SK-N-SH (cell line): ENCODE results near the gene DEGS1. TPM values are rescaled to one million over a fixed set of nuclear protein-coding genes. Genes with fewer than 3 reads are reported as not detected.

Source experiments
- CTCF ChIA-PET: fragments of 300-600, 350-600 bp; formaldehyde crosslinking; extraction: SDS; loops from one replicate; lab custom pipeline; 2021; lab: Yijun Ruan, JAX
- POLR2A ChIA-PET: fragments of 350-600 bp; sonication (Branson Sonifier 250); formaldehyde crosslinking; extraction: SDS; loops from one replicate; lab custom pipeline; 2020; ENCODE audit warnings: antibody characterized with exemption, inconsistent platforms; lab: Yijun Ruan, JAX
- DNase-seq: peaks from one replicate; pipeline ENCODE4 v3.0.0; 2012
- H2AFZ ChIP-seq: fragments of 200-600 bp; sonication (generic); 2 replicates; pipeline ENCODE4 v1.8.1; 2016; ENCODE audit warnings: antibody characterized with exemption, mild to moderate bottlenecking, low read depth
- H3F3A ChIP-seq: fragments of 200-600 bp; sonication (generic); replicated peaks from 2 replicates; pipeline ENCODE3; 2016; ENCODE audit warnings: antibody characterized with exemption, mild to moderate bottlenecking; ENCODE audit not compliant: insufficient read depth
- H3K27ac ChIP-seq, 2 experiments: fragments of 200-500 bp in 1 of 2; fragments of 200-600 bp in 1 of 2; sonication (Bioruptor generic) in 1 of 2; sonication (generic), shearing (Covaris generic) in 1 of 2; 2 replicates each; pipeline versions ENCODE4 v1.5.1 to v1.6.1; 2014 to 2016; ENCODE audit warnings: low read depth in 2 of 2, inconsistent platforms in 1 of 2, low read length in 1 of 2, mild to moderate bottlenecking in 1 of 2, mixed read lengths in 1 of 2
- H3K27me3 ChIP-seq: fragments of 200-600 bp; sonication (generic), shearing (Covaris generic); 2 replicates; pipeline ENCODE4 v1.6.1; 2016; ENCODE audit warnings: mixed run types; ENCODE audit not compliant: insufficient read depth
- H3K36me3 ChIP-seq, 2 experiments: fragments of 200-500 bp in 1 of 2; fragments of 200-600 bp in 1 of 2; sonication (Bioruptor generic) in 1 of 2; sonication (generic) in 1 of 2; replicated peaks in 1 of 2; 2 replicates each; pipeline versions ENCODE3 to v1.5.1; 2014 to 2016; ENCODE audit warnings: low read length in 1 of 2, mild to moderate bottlenecking in 1 of 2; ENCODE audit not compliant: insufficient read depth in 2 of 2, control insufficient read depth in 1 of 2
- H3K4me1 ChIP-seq, 2 experiments: fragments of 200-500 bp in 1 of 2; fragments of 200-600 bp in 1 of 2; sonication (Bioruptor generic) in 1 of 2; sonication (generic), shearing (Covaris generic) in 1 of 2; 2 replicates each; pipeline versions ENCODE4 v1.5.1 to v1.6.1; 2014 to 2016; ENCODE audit warnings: low read depth in 1 of 2, low read length in 1 of 2, mixed run types in 1 of 2; ENCODE audit not compliant: insufficient read depth in 2 of 2, control insufficient read depth in 1 of 2
- H3K4me2 ChIP-seq: fragments of 200-600 bp; sonication (generic), shearing (Covaris generic); 2 replicates; pipeline ENCODE4 v1.6.1; 2017; ENCODE audit warnings: mixed run types
- H3K4me3 ChIP-seq, 2 experiments: fragments of 200-500 bp in 1 of 2; fragments of 200-600 bp in 1 of 2; sonication (Bioruptor generic) in 1 of 2; sonication (generic), shearing (Covaris generic) in 1 of 2; 2 replicates each; pipeline versions ENCODE4 v1.5.1 to v1.8.1; 2014 to 2016; ENCODE audit warnings: low read depth in 2 of 2, inconsistent platforms in 1 of 2, low read length in 1 of 2, mild to moderate bottlenecking in 1 of 2, mixed read lengths in 1 of 2, moderate library complexity in 1 of 2
- H3K79me2 ChIP-seq: fragments of 200-600 bp; sonication (generic); 2 replicates; pipeline ENCODE4 v1.8.1; 2017; ENCODE audit warnings: mild to moderate bottlenecking; ENCODE audit not compliant: insufficient read depth
- H3K9ac ChIP-seq: fragments of 200-600 bp; sonication (generic); 2 replicates; pipeline ENCODE4 v1.6.1; 2017; ENCODE audit warnings: mixed run types
- H3K9me2 ChIP-seq: fragments of 200-600 bp; sonication (generic); 2 replicates; pipeline ENCODE4 v1.6.1; 2017; ENCODE audit warnings: mixed run types
- H3K9me3 ChIP-seq: fragments of 200-600 bp; sonication (generic); 2 replicates; pipeline ENCODE4 v1.6.1; 2017; ENCODE audit warnings: mixed run types, mild to moderate bottlenecking, moderate library complexity
- H4K20me1 ChIP-seq: fragments of 200-600 bp; sonication (generic); 2 replicates; pipeline ENCODE4 v1.6.1; 2017; ENCODE audit warnings: mild to moderate bottlenecking, mixed run types; ENCODE audit not compliant: insufficient read depth
- FOXJ3 ChIP-seq: sonication (generic); formaldehyde crosslinking; IDR thresholded peaks from 2 replicates; pipeline ENCODE4 v1.5.1; 2020; ENCODE audit warnings: mild to moderate bottlenecking, missing genetic modification reagents
- GABPA ChIP-seq: IDR thresholded peaks from 2 replicates; pipeline ENCODE4 v1.4.0; 2012; ENCODE audit warnings: low read depth, mild to moderate bottlenecking
- GATA2 ChIP-seq: sonication (generic); formaldehyde crosslinking; IDR thresholded peaks from 2 replicates; pipeline ENCODE4 v1.5.0; 2020; ENCODE audit warnings: mild to moderate bottlenecking, missing genetic modification reagents
- RCOR1 ChIP-seq: fragments of 150-350 bp; IDR thresholded peaks from 2 replicates; pipeline ENCODE4 v1.6.1; 2017; ENCODE audit warnings: antibody characterized with exemption, low read length
- RFX5 ChIP-seq: IDR thresholded peaks from 2 replicates; pipeline ENCODE4 v1.6.1; 2012; ENCODE audit warnings: mild to moderate bottlenecking, improper control_type of control experiment, low read length
- SMC3 ChIP-seq: IDR thresholded peaks from 2 replicates; pipeline ENCODE4 v1.6.1; 2012; ENCODE audit warnings: low read depth, low read length, improper control_type of control experiment
- TCF12 ChIP-seq: IDR thresholded peaks from 2 replicates; pipeline ENCODE4 v1.4.0; 2012
- TEAD4 ChIP-seq: IDR thresholded peaks from 2 replicates; pipeline ENCODE4 v1.4.0; 2012; ENCODE audit warnings: mild to moderate bottlenecking, borderline replicate concordance; ENCODE audit not compliant: insufficient read depth
- YY1 ChIP-seq: IDR thresholded peaks from 2 replicates; pipeline ENCODE4 v1.4.0; 2012; ENCODE audit warnings: low read depth, mild to moderate bottlenecking
- WGBS: methylation state at CpG from one replicate; pipeline ENCODE4 v1.1.6; 2017; ENCODE audit warnings: low lambda C conversion rate; 5-methylcytosine and 5-hydroxymethylcytosine counted together
- polyA plus RNA-seq, 3 experiments: library from polyadenylated mRNA; depleted of rRNA; stranded (reverse); fragments of >200 nt; gene quantifications; 2 replicates each; pipeline ENCODE4 v1.2.3, GENCODE V29; 2012
- TF ChIP-seq, protein P1 (sequence below): fragments of 200-600 bp; sonication (generic); IDR thresholded peaks from 2 replicates; pipeline ENCODE4 v1.6.1; 2017; ENCODE audit warnings: antibody characterized with exemption, mild to moderate bottlenecking, moderate library complexity
- TF ChIP-seq, protein P2 (sequence below): fragments of 150-350 bp; IDR thresholded peaks from 2 replicates; pipeline ENCODE4 v1.6.1; 2016; ENCODE audit warnings: mild to moderate bottlenecking, low read depth, low read length
- TF ChIP-seq, protein P3 (sequence below): IDR thresholded peaks from 2 replicates; pipeline ENCODE4 v1.4.0; 2012; ENCODE audit warnings: low read depth, borderline replicate concordance

DEGS1 gene
- polyA plus RNA-seq, 1 of the 3 experiments (the other 2 are of a cell fraction) = 62.3 TPM

DNA sequence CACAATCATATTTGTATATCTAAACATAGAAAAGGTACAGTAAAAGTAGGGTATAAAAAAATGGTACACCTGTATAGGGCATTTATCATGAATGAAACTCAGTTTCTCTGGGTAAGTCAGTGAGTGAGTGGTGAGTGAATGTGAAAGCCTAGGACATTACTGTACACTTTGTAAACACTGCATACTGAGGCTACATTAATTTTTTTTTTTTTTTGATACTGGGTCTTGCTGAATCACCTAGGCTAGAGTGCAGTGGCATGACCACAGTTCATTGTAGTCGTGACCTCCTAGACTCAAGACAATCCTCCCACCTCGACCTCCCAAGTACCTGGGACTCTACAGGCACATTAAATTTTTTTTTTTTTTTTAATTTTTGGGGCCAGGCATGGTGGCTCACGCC, 41.3 kb upstream of the DEGS1 start:
- POLR2A ChIA-PET = no interaction called here
- Histone ChIP-seq H3K27ac (no peak overlapping the region), H3K9me2 (no peaks in the 10 kb centered on the region)
- TF ChIP-seq, protein P1, sequence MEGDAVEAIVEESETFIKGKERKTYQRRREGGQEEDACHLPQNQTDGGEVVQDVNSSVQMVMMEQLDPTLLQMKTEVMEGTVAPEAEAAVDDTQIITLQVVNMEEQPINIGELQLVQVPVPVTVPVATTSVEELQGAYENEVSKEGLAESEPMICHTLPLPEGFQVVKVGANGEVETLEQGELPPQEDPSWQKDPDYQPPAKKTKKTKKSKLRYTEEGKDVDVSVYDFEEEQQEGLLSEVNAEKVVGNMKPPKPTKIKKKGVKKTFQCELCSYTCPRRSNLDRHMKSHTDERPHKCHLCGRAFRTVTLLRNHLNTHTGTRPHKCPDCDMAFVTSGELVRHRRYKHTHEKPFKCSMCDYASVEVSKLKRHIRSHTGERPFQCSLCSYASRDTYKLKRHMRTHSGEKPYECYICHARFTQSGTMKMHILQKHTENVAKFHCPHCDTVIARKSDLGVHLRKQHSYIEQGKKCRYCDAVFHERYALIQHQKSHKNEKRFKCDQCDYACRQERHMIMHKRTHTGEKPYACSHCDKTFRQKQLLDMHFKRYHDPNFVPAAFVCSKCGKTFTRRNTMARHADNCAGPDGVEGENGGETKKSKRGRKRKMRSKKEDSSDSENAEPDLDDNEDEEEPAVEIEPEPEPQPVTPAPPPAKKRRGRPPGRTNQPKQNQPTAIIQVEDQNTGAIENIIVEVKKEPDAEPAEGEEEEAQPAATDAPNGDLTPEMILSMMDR = no peak
- TF ChIP-seq TCF12 = no peak
- TF ChIP-seq RFX5 = no peak
- no peak for TF ChIP-seq FOXJ3 (CRISPR knock-in tag)
- no peak for TF ChIP-seq SMC3
- TF ChIP-seq GATA2 (CRISPR knock-in tag) = no peak
- TF ChIP-seq YY1 = no peak
- TF ChIP-seq, protein P2, sequence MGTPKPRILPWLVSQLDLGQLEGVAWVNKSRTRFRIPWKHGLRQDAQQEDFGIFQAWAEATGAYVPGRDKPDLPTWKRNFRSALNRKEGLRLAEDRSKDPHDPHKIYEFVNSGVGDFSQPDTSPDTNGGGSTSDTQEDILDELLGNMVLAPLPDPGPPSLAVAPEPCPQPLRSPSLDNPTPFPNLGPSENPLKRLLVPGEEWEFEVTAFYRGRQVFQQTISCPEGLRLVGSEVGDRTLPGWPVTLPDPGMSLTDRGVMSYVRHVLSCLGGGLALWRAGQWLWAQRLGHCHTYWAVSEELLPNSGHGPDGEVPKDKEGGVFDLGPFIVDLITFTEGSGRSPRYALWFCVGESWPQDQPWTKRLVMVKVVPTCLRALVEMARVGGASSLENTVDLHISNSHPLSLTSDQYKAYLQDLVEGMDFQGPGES = no peak
- no peak for TF ChIP-seq RCOR1
- TF ChIP-seq, all 33 proteins: peak for 0
- Histone ChIP-seq H3K4me1 (no peaks in the 10 kb centered on the region), H3K4me3 (no peak overlapping the region), H3K36me3 (peaks cover 7 to 33% of the 10 kb centered on the region in 2 experiments), H4K20me1 (no peaks in the 10 kb centered on the region), H3K9me3 (no peaks in the 10 kb centered on the region), H3K4me2 (no peak overlapping the region), H3K79me2 (no peaks in the 10 kb centered on the region; the same call in 1 of the 2 replicates), H3K9ac (no peak overlapping the region), H2AFZ (no peak overlapping the region), H3K27me3 (no peaks in the 10 kb centered on the region), H3F3A (no peaks in the 10 kb centered on the region)
- no peak for DNase-seq
- 95% methylated on average over 3 of the region's 3 CpGs for WGBS
- CTCF ChIA-PET = interaction anchor here (1.2 to 1.4 kb wide), 2 partner anchors 11 to 362 kb away, joined by 3 read pairs; no protein-coding TSS in a partner anchor

DNA sequence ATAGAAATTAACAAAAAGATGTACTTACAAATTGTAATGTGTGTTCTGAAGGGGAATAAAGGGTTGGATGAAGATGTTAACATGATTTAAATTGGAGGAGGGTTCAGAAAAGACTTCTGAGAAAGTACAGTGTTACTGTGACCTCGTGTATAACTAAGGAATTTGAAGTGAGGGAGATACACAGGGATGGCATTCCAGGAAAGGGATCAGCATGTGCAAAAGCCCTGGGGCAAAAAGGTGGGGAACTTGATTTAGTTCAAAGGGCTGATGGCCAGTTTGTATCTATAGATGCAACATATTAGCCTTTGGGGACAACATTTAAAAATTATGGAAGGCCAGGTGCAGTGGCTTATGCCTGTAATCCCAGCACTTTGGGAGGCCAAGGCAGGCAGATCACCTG, 33.3 kb upstream of the DEGS1 start:
- ChIA-PET POLR2A (no interaction called here), CTCF (interaction anchor here (1.9 kb wide), 1 partner anchor 21 kb away, joined by 4 read pairs; no protein-coding TSS in a partner anchor)
- Histone ChIP-seq H3K27ac (no peak overlapping the region), H3K9ac (no peak overlapping the region), H3K4me1 (no peaks in the 10 kb centered on the region), H3K9me2 (no peaks in the 10 kb centered on the region), H3K4me2 (no peak overlapping the region), H3F3A (no peaks in the 10 kb centered on the region), H3K27me3 (no peaks in the 10 kb centered on the region), H3K4me3 (no peak overlapping the region), H2AFZ (no peak overlapping the region), H3K9me3 (no peaks in the 10 kb centered on the region), H3K36me3 (peaks cover 2 to 25% of the 10 kb centered on the region in 2 experiments), H3K79me2 (peaks cover 3% of the 10 kb centered on the region; the same call in 1 of the 2 replicates), H4K20me1 (no peaks in the 10 kb centered on the region)
- DNase-seq = no peak
- WGBS = 75% methylated on average over 1 of the region's 1 CpG
- no peak for TF ChIP-seq GABPA
- TF ChIP-seq, protein P3, sequence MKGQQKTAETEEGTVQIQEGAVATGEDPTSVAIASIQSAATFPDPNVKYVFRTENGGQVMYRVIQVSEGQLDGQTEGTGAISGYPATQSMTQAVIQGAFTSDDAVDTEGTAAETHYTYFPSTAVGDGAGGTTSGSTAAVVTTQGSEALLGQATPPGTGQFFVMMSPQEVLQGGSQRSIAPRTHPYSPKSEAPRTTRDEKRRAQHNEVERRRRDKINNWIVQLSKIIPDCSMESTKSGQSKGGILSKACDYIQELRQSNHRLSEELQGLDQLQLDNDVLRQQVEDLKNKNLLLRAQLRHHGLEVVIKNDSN = no peak
- TF ChIP-seq TEAD4 = no peak
- TF ChIP-seq TCF12 = no peak
- TF ChIP-seq YY1 = no peak
